Progenitor cell of endocrine pancreas (in vitro differentiated cells): ENCODE data around the gene ZEB1. TPM values are rescaled to one million over a fixed set of nuclear protein-coding genes. Genes with fewer than 3 reads are reported as not detected.

Experiments
- DNase-seq: peaks from one replicate; pipeline ENCODE4 v3.0.0; 2021; ENCODE audit warnings: low spot score; ENCODE audit not compliant: unreplicated experiment
- H3K27ac Mint-ChIP-seq: 2 replicates; pipeline ENCODE4 v1.8.0; 2021; ENCODE audit warnings: mild to moderate bottlenecking, moderate library complexity, mixed read lengths
- H3K27me3 Mint-ChIP-seq: 2 replicates; pipeline ENCODE4 v1.8.0; 2021; ENCODE audit warnings: mixed read lengths
- H3K36me3 Mint-ChIP-seq: 2 replicates; pipeline ENCODE4 v1.8.0; 2022; ENCODE audit warnings: mixed read lengths; ENCODE audit not compliant: insufficient read depth
- H3K4me1 Mint-ChIP-seq: 2 replicates; pipeline ENCODE4 v1.8.0; 2021; ENCODE audit warnings: low read depth, mixed read lengths
- H3K4me3 Mint-ChIP-seq: 2 replicates; pipeline ENCODE4 v1.8.0; 2021; ENCODE audit warnings: low read depth, mild to moderate bottlenecking, moderate library complexity, mixed read lengths
- H3K9me3 Mint-ChIP-seq: 2 replicates; pipeline ENCODE4 v1.8.0; 2021; ENCODE audit warnings: low read depth, mixed read lengths
- CTCF ChIP-seq: fragments of 200-600 bp; sonication (generic); IDR thresholded peaks from one replicate; pipeline ENCODE4 v1.5.0; 2021; ENCODE audit warnings: antibody characterized with exemption, mild to moderate bottlenecking; ENCODE audit not compliant: unreplicated experiment
- total RNA-seq: library from RNA; stranded (reverse); gene quantifications from 2 replicates; pipeline ENCODE4 v1.2.1, GENCODE V29; 2021

Gene ZEB1
- total RNA-seq, 1 donor from 2014 or later, result 1.7 TPM

- Mint-ChIP-seq H3K9me3 (peaks cover 16% of the 10 kb centered on the region), H3K27me3 (peaks cover 3% of the 10 kb centered on the region), H3K27ac (no peak overlapping the region), H3K4me1 (no peaks in the 10 kb centered on the region), H3K36me3 (peaks cover 2% of the 10 kb centered on the region), H3K4me3 (no peak overlapping the region)
- TF ChIP-seq CTCF, result no peak
- no peak for DNase-seq
These were observed 140.0 kb downstream of the ZEB1 start for GRCh38 chr10:31458974-31459373.

GRCh38 chr10:31460242-31460641 lies 141.2 kb downstream of the ZEB1 start:
- Mint-ChIP-seq H3K4me3 (no peak overlapping the region), H3K4me1 (no peaks in the 10 kb centered on the region), H3K27ac (no peak overlapping the region), H3K27me3 (peaks cover 3% of the 10 kb centered on the region), H3K36me3 (peaks cover 2% of the 10 kb centered on the region), H3K9me3 (peaks cover 15% of the 10 kb centered on the region)
- no peak for TF ChIP-seq CTCF
- no peak for DNase-seq

- DNase-seq, result no peak
- Mint-ChIP-seq H3K4me3 (no peak overlapping the region), H3K4me1 (no peaks in the 10 kb centered on the region), H3K36me3 (peaks cover 5% of the 10 kb centered on the region), H3K27ac (no peak overlapping the region), H3K27me3 (peaks cover 3% of the 10 kb centered on the region), H3K9me3 (peaks cover 15% of the 10 kb centered on the region)
- TF ChIP-seq CTCF, result no peak
These were observed 145.5 kb downstream of the ZEB1 start for GRCh38 chr10:31464552-31464951.

GRCh38 chr10:31466313-31466712 lies 147.3 kb downstream of the ZEB1 start:
- H3K4me3 Mint-ChIP-seq, result no peak overlapping the region
- H3K36me3 Mint-ChIP-seq, result peaks cover 5% of the 10 kb centered on the region
- H3K9me3 Mint-ChIP-seq, result peaks cover 15% of the 10 kb centered on the region
- H3K4me1 Mint-ChIP-seq, result no peaks in the 10 kb centered on the region
- TF ChIP-seq CTCF, result no peak
- H3K27ac Mint-ChIP-seq, result no peak overlapping the region
- peaks cover 3% of the 10 kb centered on the region for H3K27me3 Mint-ChIP-seq
- no peak for DNase-seq

GRCh38 chr10:31467791-31468535 lies 148.9 kb downstream of the ZEB1 start:
- Mint-ChIP-seq H3K27me3 (peaks cover 2% of the 10 kb centered on the region), H3K9me3 (peaks cover 13% of the 10 kb centered on the region), H3K27ac (no peak overlapping the region), H3K36me3 (peaks cover 4% of the 10 kb centered on the region), H3K4me3 (no peak overlapping the region), H3K4me1 (no peaks in the 10 kb centered on the region)
- TF ChIP-seq CTCF, result peak; percentile 56
- no peak for DNase-seq
